Measurements from ENCODE around the gene CELF2.
A peak's percentile ranks its signal among the peaks of the same experiment; 100 is the strongest.

CELF2 gene

DNA sequence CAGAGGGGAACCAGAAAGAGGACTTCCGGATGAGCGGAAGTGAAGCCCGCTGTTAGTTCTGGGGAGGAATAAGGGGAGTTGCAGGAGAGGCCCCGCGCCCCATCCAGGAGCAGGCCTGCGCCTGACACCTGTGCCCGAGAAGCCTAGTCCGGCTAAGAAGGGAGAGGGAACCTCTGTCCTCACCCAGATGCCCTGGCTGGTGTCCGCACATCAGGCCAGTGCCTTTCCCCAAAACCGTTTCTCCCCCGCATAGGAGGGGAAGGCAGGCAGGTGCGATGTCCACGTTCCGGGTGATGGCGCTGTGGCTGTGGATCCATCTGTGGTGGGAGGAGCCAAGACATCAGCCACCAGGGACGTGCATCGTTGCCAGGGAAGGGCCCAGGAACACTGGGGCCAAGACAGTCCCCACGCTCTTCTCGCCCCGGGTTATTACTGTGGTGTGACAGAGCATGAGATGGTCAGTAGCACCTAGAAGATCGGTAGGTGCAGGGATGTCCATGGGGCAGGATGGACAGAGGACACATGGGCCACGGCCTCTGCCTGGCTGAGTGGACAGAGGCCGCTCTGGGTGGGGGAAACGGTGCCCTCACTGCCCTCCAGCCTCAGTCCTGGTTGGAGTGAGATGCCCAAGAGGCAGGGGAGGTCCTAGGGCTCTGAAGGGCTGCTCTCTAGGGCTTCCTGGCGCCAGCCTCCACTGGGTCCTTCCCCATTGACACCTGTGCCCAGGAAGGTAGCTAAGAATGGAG is 262.7 kb downstream of the CELF2 start:
- FAIRE-seq (no peak), DNase-seq (ENCODE audit: extremely low spot score, insufficient read length, low read depth) (no peak)

GRCh38 chr10:11282156-11282555 is 264.5 kb downstream of the CELF2 start:
- DNase-seq (ENCODE audit: extremely low spot score, insufficient read length, low read depth) = no peak
- FAIRE-seq = no peak

DNA sequence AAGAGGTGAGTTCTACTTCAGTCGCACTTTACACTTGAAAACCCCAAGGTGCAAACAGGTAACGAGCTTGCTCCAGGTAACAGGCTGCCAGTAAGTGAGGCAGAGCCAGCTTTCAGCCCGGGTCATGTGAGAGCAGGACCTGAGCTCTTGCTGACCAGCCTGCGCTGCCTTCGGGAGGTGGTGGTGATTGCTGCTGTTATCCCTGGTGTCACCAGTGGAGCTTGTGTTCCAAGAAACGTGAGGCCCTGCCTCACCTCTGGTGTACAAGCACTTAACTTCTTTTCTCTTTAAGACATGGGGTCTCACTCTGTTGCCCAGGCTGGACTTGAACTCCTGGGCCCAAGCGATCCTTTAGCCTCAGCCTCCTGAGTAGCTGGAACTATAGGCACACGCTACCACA is 265.0 kb downstream of the CELF2 start:
- DNase-seq (ENCODE audit: extremely low spot score, insufficient read length, low read depth) (no peak), FAIRE-seq (no peak)

GRCh38 chr10:11284291-11285085 is 266.8 kb downstream of the CELF2 start:
- FAIRE-seq (no peak), DNase-seq (ENCODE audit: extremely low spot score, insufficient read length, low read depth) (no peak)

DNA sequence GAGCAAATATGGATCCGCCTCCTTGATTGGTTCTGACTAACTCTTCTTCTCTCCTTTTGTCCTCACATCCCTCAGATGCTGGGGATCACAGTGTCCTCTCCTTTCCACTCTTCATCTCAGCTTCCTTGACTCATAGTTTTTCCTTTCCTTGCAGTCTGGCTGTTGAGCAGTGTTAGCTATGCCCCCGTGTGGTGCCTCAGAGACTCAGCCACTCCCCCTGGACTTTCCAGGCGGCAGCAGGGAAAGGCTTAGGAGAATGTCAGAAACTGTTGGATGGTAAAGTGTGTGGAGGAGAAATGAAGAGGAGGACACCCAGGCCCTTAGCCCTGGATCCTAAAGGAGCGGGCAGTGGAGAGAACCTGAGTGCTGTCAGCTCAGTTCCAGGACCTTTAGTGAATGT is 267.5 kb downstream of the CELF2 start:
- DNase-seq (ENCODE audit: extremely low spot score, insufficient read length, low read depth) (no peak), FAIRE-seq (no peak)

GRCh38 chr10:11286261-11286852 is 268.7 kb downstream of the CELF2 start:
- DNase-seq (ENCODE audit: extremely low spot score, insufficient read length, low read depth) (no peak), FAIRE-seq (peak; percentile 91)

DNA sequence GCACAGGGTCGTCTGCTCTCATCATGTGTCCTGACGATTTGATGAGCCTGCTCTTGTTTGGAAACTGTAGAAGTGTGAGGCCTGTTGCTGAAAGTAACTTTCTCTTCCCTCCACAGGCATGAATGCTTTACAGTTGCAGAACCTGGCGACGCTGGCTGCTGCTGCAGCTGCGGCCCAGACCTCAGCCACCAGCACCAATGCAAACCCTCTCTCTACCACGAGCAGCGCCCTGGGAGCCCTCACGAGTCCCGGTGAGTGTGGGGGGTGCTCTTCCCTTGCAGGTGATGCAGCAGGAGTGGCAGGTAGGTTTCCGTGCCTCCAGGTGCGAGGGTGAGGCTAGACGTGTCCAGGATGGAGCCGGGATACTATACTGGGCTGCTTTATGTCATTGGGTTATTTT is 270.6 kb downstream of the CELF2 start:
- DNase-seq (ENCODE audit: extremely low spot score, insufficient read length, low read depth) = no peak
- FAIRE-seq = no peak

- no peak for FAIRE-seq
- DNase-seq (ENCODE audit: extremely low spot score, insufficient read length, low read depth) = no peak
Observed at GRCh38 chr10:11290156-11290890, 272.7 kb downstream of the CELF2 start.

- FAIRE-seq (no peak), DNase-seq (ENCODE audit: extremely low spot score, insufficient read length, low read depth) (no peak)
Observed at GRCh38 chr10:11292576-11293302, 275.1 kb downstream of the CELF2 start.

DNA sequence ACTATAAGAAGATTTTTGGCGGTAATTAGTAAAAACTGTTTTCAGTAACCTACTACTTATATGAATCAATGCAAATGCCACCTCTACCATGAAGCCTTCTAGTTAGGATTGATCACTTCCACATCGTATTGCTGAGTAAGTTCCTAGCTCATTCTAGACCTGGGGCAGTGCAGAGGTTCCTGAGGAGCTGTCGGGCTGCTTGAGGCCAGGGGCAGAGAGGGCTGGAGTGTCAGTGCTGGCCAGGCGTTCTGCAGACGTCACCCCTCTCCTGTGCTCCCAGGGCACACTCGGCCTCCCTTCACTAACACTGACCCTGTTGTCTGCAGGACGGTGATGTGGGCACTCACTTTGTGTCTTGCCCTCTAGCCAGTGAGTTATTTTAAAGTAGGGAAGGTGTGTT is 275.7 kb downstream of the CELF2 start:
- no peak for FAIRE-seq
- DNase-seq (ENCODE audit: extremely low spot score, insufficient read length, low read depth) = no peak

GRCh38 chr10:11294831-11295450 is 277.3 kb downstream of the CELF2 start:
- DNase-seq (ENCODE audit: extremely low spot score, insufficient read length, low read depth) (no peak), FAIRE-seq (no peak)

GRCh38 chr10:11295492-11295891 is 277.8 kb downstream of the CELF2 start:
- no peak for DNase-seq (ENCODE audit: extremely low spot score, insufficient read length, low read depth)
- no peak for FAIRE-seq

DNA sequence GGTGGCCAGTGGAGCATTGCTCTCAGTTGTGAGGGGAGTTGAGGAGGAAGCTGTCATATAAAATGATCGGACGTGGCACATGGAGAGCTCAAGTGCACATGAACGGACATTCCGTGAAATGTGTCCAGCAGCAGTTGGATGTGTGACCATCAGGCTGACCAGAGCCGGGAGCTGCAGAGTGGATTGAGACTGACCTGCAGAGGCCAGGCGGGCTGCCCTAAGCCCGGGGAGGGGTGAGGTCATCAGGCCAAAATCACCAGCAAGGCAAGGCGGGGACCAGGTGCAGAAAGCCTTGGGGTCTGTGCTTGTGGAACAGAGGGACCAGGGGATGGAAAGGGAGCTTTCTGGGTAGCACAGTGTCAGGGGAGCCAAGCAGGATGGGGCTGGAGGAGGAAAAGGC is 279.5 kb downstream of the CELF2 start:
- no peak for DNase-seq (ENCODE audit: extremely low spot score, insufficient read length, low read depth)
- no peak for FAIRE-seq

GRCh38 chr10:11298116-11298515 is 280.4 kb downstream of the CELF2 start:
- FAIRE-seq = no peak
- DNase-seq (ENCODE audit: extremely low spot score, insufficient read length, low read depth) = no peak

DNA sequence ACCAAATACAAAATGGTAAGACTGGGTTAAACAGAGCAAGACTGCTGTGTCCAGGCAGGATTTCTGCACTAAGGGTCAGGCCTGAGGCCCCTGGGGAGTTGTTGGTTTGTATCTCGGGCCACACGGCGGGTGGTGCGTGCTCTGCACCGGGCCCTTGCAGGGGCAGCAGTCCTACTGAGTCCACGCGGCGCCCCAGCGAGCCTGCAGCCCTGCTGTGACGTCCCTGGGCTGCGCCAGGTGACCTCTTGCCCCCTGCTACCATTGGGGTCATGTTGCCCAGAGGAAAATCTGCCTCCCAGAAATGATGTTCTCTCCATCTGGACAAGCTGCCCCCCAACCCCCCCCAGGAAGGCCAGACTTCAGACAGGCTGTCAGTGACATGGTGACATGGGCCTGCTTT is 281.5 kb downstream of the CELF2 start:
- FAIRE-seq = no peak

GRCh38 chr10:11300026-11300425 is 282.4 kb downstream of the CELF2 start:
- DNase-seq (ENCODE audit: extremely low spot score, insufficient read length, low read depth) (no peak), FAIRE-seq (no peak)

More for the DNA sequence above, 281.5 kb downstream of the CELF2 start:
- no peak for DNase-seq (ENCODE audit: extremely low spot score, insufficient read length, low read depth)

GRCh38 chr10:11300563-11300962 is 282.9 kb downstream of the CELF2 start:
- FAIRE-seq (no peak), DNase-seq (ENCODE audit: extremely low spot score, insufficient read length, low read depth) (no peak)

GRCh38 chr10:11301571-11302111 is 284.0 kb downstream of the CELF2 start:
- DNase-seq (ENCODE audit: extremely low spot score, insufficient read length, low read depth) = no peak

DNA sequence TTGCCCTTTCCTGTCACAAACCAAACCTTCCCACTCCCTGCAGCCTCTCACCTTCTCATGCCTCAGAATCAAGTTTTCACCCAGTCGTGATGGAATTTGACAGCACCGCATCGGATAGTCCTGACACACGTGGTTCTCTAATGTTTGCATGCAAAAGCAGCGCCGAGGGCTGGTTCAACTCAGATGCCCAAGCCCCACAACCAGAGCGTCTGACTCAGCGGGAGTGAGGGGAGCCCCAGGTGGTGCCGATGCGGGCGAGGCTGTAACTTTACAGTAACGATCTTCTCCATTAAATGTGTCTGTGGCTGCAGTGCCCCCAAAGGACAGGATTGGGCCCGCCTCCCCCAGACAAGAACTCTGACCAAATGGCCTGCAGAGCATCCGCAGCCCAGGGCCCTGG is 284.5 kb downstream of the CELF2 start:
- DNase-seq (ENCODE audit: extremely low spot score, insufficient read length, low read depth) = no peak

More at GRCh38 chr10:11301571-11302111, 284.0 kb downstream of the CELF2 start:
- FAIRE-seq = no peak

More for the DNA sequence above, 284.5 kb downstream of the CELF2 start:
- FAIRE-seq = no peak

All from GM18507 (cell line).